GM23338 (cell line): ENCODE data around the gene WRNIP1. TPM values are rescaled to one million over a fixed set of nuclear protein-coding genes. Genes with fewer than 3 reads are reported as not detected.

Experiments used
- ATAC-seq: fragments of 200-7000 bp; cut with Tn5 transposase; 3 replicates; pipeline ENCODE4 v1.9.1; 2020
- DNase-seq: peaks from one replicate; pipeline ENCODE4 v3.0.0-alpha.2; 2015; ENCODE audit warnings: low spot score
- H2AFZ ChIP-seq: fragments of 200-600 bp; sonication (generic); 2 replicates; pipeline ENCODE4 v1.8.0; 2016; ENCODE audit warnings: antibody characterized with exemption, mild to moderate bottlenecking, moderate library complexity
- H3F3A ChIP-seq: fragments of 200-600 bp; sonication (generic); replicated peaks from 2 replicates; pipeline ENCODE4 v1.8.0; 2017; ENCODE audit warnings: antibody characterized with exemption, mixed run types, low read depth
- H3K27ac ChIP-seq: fragments of 200-600 bp; sonication (generic); 2 replicates; pipeline ENCODE4 v1.6.1; 2016; ENCODE audit warnings: low read depth
- H3K27me3 ChIP-seq: fragments of 200-600 bp; sonication (generic); 2 replicates; pipeline ENCODE4 v1.8.0; 2016; ENCODE audit warnings: mild to moderate bottlenecking, mixed run types, moderate library complexity; ENCODE audit not compliant: insufficient read depth
- H3K36me3 ChIP-seq: fragments of 200-600 bp; sonication (generic); 2 replicates; pipeline ENCODE4 v1.8.0; 2016; ENCODE audit warnings: mild to moderate bottlenecking; ENCODE audit not compliant: insufficient read depth
- H3K4me1 ChIP-seq: fragments of 200-600 bp; sonication (generic); 2 replicates; pipeline ENCODE4 v1.8.0; 2016; ENCODE audit warnings: mild to moderate bottlenecking, moderate library complexity; ENCODE audit not compliant: insufficient read depth
- H3K4me2 ChIP-seq: fragments of 200-600 bp; sonication (generic); 2 replicates; pipeline ENCODE4 v1.7.1; 2017; ENCODE audit warnings: mixed run types
- H3K4me3 ChIP-seq: fragments of 200-600 bp; sonication (generic); 2 replicates; pipeline ENCODE4 v1.6.1; 2016; ENCODE audit warnings: mixed run types
- H3K79me2 ChIP-seq: fragments of 200-600 bp; sonication (generic); replicated peaks from 2 replicates; pipeline ENCODE4 v1.8.0; 2017; ENCODE audit warnings: mild to moderate bottlenecking; ENCODE audit not compliant: insufficient read depth
- H3K9me2 ChIP-seq: fragments of 200-600 bp; sonication (generic); 2 replicates; pipeline ENCODE4 v1.8.0; 2017; ENCODE audit not compliant: insufficient read depth
- H4K20me1 ChIP-seq: fragments of 200-600 bp; sonication (generic); replicated peaks from 2 replicates; pipeline ENCODE4 v1.8.0; 2017; ENCODE audit warnings: mild to moderate bottlenecking; ENCODE audit not compliant: insufficient read depth
- H3K27ac Mint-ChIP-seq: 2 replicates; pipeline ENCODE4 v1.8.0; 2020; ENCODE audit warnings: inconsistent platforms, mild to moderate bottlenecking, moderate library complexity, mixed read lengths
- H3K27me3 Mint-ChIP-seq: 3 replicates; pipeline ENCODE4 v1.8.0; 2022; ENCODE audit warnings: low read depth, mild to moderate bottlenecking, moderate library complexity, mixed read lengths, inconsistent platforms; ENCODE audit not compliant: insufficient read depth, poor library complexity
- H3K36me3 Mint-ChIP-seq: 3 replicates; pipeline ENCODE4 v1.8.0; 2021; ENCODE audit warnings: low read depth, mild to moderate bottlenecking, inconsistent platforms, moderate library complexity, mixed read lengths
- H3K4me1 Mint-ChIP-seq: 3 replicates; pipeline ENCODE4 v1.8.0; 2020; ENCODE audit warnings: mild to moderate bottlenecking, inconsistent platforms, mixed read lengths
- H3K4me3 Mint-ChIP-seq: 3 replicates; pipeline ENCODE4 v1.8.0; 2021; ENCODE audit warnings: moderate library complexity, mild to moderate bottlenecking, inconsistent platforms, mixed read lengths
- H3K9me3 Mint-ChIP-seq: 3 replicates; pipeline ENCODE4 v1.8.0; 2020; ENCODE audit warnings: moderate library complexity, mild to moderate bottlenecking, inconsistent platforms, mixed read lengths
- CREB1 ChIP-seq: fragments of 250-450 bp; sonication (Bioruptor Pico); IDR thresholded peaks from 2 replicates; pipeline ENCODE4 v1.5.0; 2020; ENCODE audit warnings: low read depth, mild to moderate bottlenecking, moderate library complexity
- EZH2 ChIP-seq: fragments of 200-600 bp; sonication (generic); IDR thresholded peaks from one replicate; pipeline ENCODE4 v1.8.0; 2017; ENCODE audit warnings: antibody characterized with exemption, mild to moderate bottlenecking, low read depth; ENCODE audit not compliant: unreplicated experiment
- EZH2phosphoT487 ChIP-seq: fragments of 200-600 bp; sonication (generic); IDR thresholded peaks from one replicate; pipeline ENCODE4 v1.8.1; 2018; ENCODE audit warnings: antibody characterized with exemption; ENCODE audit not compliant: unreplicated experiment
- JUNB ChIP-seq: IDR thresholded peaks from one replicate; pipeline ENCODE4 v1.6.1; 2016; ENCODE audit warnings: antibody characterized with exemption; ENCODE audit not compliant: unreplicated experiment
- POLR2AphosphoS5 ChIP-seq: IDR thresholded peaks from 2 replicates; pipeline ENCODE4 v1.6.1; 2016; ENCODE audit warnings: antibody characterized with exemption, low read depth
- STAT1 ChIP-seq: IDR thresholded peaks from one replicate; pipeline ENCODE4 v1.6.1; 2016; ENCODE audit warnings: antibody characterized with exemption; ENCODE audit not compliant: unreplicated experiment
- ZNF114 ChIP-seq: fragments of 250-450 bp; sonication (Bioruptor Pico); IDR thresholded peaks from 2 replicates; pipeline ENCODE4 v1.5.0; 2020; ENCODE audit warnings: mild to moderate bottlenecking, moderate library complexity
- ZNF331 ChIP-seq: fragments of 250-450 bp; sonication (Bioruptor Pico); IDR thresholded peaks from 2 replicates; pipeline ENCODE4 v1.5.0; 2020; ENCODE audit warnings: low read depth, mild to moderate bottlenecking, moderate library complexity
- polyA plus RNA-seq: library from polyadenylated mRNA; unstranded; fragments of >200 nt; fragmentation: Nextera tagmentation; extraction: Ambion mirVana; gene quantifications from 2 replicates; pipeline ENCODE4 v1.2.1, GENCODE V29; 2016
- total RNA-seq: library from RNA; depleted of rRNA; stranded (reverse); fragments of >200 nt; shearing (Covaris generic); gene quantifications from 2 replicates; pipeline ENCODE4 v1.2.3, GENCODE V29; 2014
- TF ChIP-seq, protein P1 (sequence below), 2 experiments: fragments of 200-600 bp in 1 of 2; sonication (generic) in 1 of 2; conservative IDR thresholded peaks; 2 replicates each; pipeline versions ENCODE4 v1.5.1 to v1.6.1; 2016 to 2017; ENCODE audit warnings: antibody characterized with exemption in 2 of 2, low read depth in 2 of 2, mild to moderate bottlenecking in 2 of 2, moderate library complexity in 1 of 2
- TF ChIP-seq, protein P2 (sequence below): IDR thresholded peaks from 2 replicates; pipeline ENCODE4 v1.6.1; 2016; ENCODE audit warnings: antibody characterized with exemption

Gene WRNIP1
- total and polyA plus RNA-seq, 2 experiments from 2014 or later: 27.6 to 66.0 TPM

DNA sequence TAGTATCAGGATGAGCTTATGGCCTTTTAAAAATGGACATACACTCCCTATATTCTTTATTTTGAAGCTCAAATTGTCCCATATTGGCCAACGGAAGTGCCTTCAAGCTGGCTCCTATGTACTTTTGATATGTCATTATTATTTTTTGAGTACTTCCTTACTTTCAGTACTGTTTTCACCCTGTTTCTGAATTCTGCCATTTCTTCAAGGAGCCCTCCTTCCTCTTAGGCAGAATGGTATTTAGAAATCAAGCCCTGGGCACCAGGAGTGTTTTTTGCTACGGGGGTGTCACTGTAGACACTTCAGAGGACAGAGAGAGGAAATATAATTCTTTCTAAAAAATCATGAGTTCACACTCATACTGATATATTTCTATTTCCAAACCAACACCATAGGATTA, 9.0 kb upstream of the WRNIP1 start:
- Histone ChIP-seq H3K9me2 (no peaks in the 10 kb centered on the region), H3K27me3 (no peaks in the 10 kb centered on the region), H3F3A (no peaks in the 10 kb centered on the region), H3K4me3 (no peak overlapping the region), H3K4me2 (no peak overlapping the region), H3K27ac (no peak overlapping the region), H3K79me2 (no peaks in the 10 kb centered on the region), H2AFZ (no peak overlapping the region), H3K4me1 (no peaks in the 10 kb centered on the region), H3K36me3 (no peaks in the 10 kb centered on the region), H4K20me1 (no peaks in the 10 kb centered on the region)
- peaks cover 4% of the 10 kb centered on the region; the same call in 1 of the 3 replicates for H3K9me3 Mint-ChIP-seq
- H3K36me3 Mint-ChIP-seq: 0 out of 3 replicates have a peak, but pooled peaks cover 3% of the 10 kb centered on the region
- no peak for TF ChIP-seq STAT1
- TF ChIP-seq, protein P1, sequence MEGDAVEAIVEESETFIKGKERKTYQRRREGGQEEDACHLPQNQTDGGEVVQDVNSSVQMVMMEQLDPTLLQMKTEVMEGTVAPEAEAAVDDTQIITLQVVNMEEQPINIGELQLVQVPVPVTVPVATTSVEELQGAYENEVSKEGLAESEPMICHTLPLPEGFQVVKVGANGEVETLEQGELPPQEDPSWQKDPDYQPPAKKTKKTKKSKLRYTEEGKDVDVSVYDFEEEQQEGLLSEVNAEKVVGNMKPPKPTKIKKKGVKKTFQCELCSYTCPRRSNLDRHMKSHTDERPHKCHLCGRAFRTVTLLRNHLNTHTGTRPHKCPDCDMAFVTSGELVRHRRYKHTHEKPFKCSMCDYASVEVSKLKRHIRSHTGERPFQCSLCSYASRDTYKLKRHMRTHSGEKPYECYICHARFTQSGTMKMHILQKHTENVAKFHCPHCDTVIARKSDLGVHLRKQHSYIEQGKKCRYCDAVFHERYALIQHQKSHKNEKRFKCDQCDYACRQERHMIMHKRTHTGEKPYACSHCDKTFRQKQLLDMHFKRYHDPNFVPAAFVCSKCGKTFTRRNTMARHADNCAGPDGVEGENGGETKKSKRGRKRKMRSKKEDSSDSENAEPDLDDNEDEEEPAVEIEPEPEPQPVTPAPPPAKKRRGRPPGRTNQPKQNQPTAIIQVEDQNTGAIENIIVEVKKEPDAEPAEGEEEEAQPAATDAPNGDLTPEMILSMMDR (conservative IDR thresholded peaks at IDR 0.05; ENCODE audit: low read depth in 2 of 2): no peak
- no peak for TF ChIP-seq POLR2AphosphoS5
- TF ChIP-seq EZH2phosphoT487: no peak
- no peak for TF ChIP-seq CREB1 (CRISPR knock-in tag)
- TF ChIP-seq, protein P2, sequence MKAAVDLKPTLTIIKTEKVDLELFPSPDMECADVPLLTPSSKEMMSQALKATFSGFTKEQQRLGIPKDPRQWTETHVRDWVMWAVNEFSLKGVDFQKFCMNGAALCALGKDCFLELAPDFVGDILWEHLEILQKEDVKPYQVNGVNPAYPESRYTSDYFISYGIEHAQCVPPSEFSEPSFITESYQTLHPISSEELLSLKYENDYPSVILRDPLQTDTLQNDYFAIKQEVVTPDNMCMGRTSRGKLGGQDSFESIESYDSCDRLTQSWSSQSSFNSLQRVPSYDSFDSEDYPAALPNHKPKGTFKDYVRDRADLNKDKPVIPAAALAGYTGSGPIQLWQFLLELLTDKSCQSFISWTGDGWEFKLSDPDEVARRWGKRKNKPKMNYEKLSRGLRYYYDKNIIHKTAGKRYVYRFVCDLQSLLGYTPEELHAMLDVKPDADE: no peak
- TF ChIP-seq ZNF331 (CRISPR knock-in tag): no peak
- no peak for TF ChIP-seq EZH2
- no peak overlapping the region for H3K27ac Mint-ChIP-seq
- H3K27me3 Mint-ChIP-seq: peaks cover 2% of the 10 kb centered on the region
- ATAC-seq (no peak), DNase-seq (no peak)
- no peak overlapping the region for H3K4me3 Mint-ChIP-seq
- H3K4me1 Mint-ChIP-seq: no peaks in the 10 kb centered on the region

DNA sequence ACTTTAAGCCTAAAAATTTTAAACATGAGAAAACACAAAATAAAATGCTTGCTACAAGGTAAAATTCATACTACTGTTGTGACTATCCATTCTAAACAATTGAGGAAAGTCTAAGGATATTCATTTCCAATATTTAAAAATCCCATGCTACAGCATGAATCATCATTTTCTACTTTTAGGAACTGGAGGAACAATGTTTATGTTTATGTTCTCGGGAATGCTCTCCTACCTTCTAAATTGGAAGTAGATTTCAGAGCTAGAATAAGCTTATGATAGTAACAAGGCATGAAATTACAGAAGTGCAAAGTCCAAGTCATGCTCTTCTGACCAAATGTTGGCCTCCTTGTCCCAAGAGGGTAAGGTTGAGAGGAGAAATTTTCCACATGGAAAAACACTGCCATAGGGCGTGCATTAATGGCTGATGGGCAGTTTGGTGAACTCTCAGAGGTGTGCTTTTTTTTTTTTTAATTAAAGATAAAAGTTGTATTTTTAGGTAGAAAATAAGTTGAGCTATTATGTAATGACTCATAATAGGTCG, 8.4 kb upstream of the WRNIP1 start:
- DNase-seq: no peak
- H3K4me3 Mint-ChIP-seq: no peak overlapping the region
- H3K27me3 Mint-ChIP-seq: peaks cover 2% of the 10 kb centered on the region
- H3K9me3 Mint-ChIP-seq: peaks cover 4% of the 10 kb centered on the region; the same call in 1 of the 3 replicates
- no peaks in the 10 kb centered on the region for H3K27me3 ChIP-seq
- no peak overlapping the region for H2AFZ ChIP-seq
- no peak overlapping the region for H3K27ac ChIP-seq
- ATAC-seq: no peak
- H3K36me3 Mint-ChIP-seq: 0 out of 3 replicates have a peak, but pooled peaks cover 3% of the 10 kb centered on the region
- no peaks in the 10 kb centered on the region for H3K79me2 ChIP-seq
- H4K20me1 ChIP-seq: no peaks in the 10 kb centered on the region
- H3F3A ChIP-seq: no peaks in the 10 kb centered on the region
- H3K9me2 ChIP-seq: no peaks in the 10 kb centered on the region
- no peaks in the 10 kb centered on the region for H3K4me1 ChIP-seq
- H3K27ac Mint-ChIP-seq: no peak overlapping the region
- H3K4me1 Mint-ChIP-seq: no peaks in the 10 kb centered on the region
- no peak overlapping the region for H3K4me2 ChIP-seq
- H3K36me3 ChIP-seq: no peaks in the 10 kb centered on the region
- H3K4me3 ChIP-seq: no peak overlapping the region
- TF ChIP-seq ZNF114 (CRISPR knock-in tag) (no peak), STAT1 (no peak), JUNB (no peak), CREB1 (CRISPR knock-in tag) (no peak)
- TF ChIP-seq, protein P1 (conservative IDR thresholded peaks at IDR 0.05; ENCODE audit: low read depth in 2 of 2): no peak
